HG03025 (cell line): Measurements from ENCODE around the gene ERGIC1.
"Not testable (repeated sequence)": the region's sequence is repeated elsewhere in the genome, so short reads cannot be mapped to it uniquely, and the experiment has no call there.

Experiments used
- ATAC-seq: cut with Tn5 transposase; IDR thresholded peaks from one replicate; pipeline ENCODE4 v1.9.1; 2021; ENCODE audit warnings: mild to moderate bottlenecking, moderate library complexity; ENCODE audit not compliant: unreplicated experiment, low FRiP score

The ERGIC1 gene

DNA sequence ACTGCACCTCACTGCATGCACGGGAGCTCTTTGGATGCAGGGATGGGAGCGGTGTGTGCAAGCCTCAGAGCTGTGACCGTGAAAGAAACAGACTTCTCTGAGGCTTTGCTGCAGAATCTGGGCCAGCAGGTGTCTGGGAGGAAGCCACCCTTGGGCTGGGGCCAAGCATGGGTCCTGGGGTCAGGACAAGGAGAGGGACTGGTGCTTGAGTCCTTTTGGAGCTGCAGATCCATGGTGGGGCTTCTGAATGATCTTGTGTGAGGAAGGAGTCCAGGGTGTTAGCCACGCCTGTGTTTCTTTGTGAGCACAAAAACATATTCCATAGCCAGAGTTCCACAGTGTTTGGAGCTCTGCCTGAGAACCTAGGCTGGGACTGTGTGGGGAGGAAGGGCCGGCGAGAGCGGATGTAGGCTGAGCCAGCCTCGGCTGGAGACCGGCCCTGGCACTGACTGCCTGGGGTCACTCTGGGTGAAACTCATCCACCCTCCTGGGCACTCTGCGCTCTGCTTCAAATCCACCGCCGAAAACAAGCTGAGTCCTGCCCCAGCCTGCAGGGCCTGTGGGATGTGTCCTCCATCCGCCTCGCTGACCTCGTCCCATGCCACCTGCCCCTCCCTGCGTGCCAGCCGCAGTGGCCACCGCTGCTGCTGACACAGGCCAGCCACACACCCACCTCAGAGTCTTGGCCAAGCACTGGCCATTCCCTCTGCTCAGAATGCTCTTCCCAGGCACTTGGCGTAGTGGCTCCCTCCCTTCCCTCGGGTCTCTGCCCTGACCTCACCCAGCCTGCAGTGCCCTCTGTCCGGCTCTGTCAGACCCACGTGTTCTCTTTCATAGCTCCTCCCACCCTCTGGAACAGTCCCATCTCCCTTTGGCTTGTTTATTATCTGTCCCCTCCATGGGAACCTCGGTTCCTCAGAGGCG is 26.7 kb downstream of the ERGIC1 start:
- no peak for ATAC-seq

DNA sequence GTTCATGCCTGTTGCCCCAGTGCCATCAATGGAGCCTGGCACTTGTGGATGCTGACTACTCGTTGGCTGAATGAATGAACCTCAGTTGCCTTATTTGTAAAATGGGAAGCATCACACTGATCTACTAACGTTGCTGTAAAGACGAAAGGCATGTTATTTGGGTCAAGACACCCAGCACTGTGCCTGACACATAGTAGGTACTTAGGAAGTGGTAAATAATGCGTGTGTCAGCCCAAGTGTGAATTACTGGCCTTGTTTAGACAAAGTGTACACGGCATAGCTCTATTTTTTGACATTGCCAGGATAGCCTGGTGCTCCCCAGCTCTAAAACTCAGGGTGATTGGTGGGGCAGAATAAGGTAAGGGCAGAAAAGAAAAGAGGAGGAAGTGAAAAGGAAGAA is 27.4 kb downstream of the ERGIC1 start:
- no peak for ATAC-seq

GRCh38 chr5:172862165-172862801 is 28.2 kb downstream of the ERGIC1 start:
- ATAC-seq, result no peak

DNA sequence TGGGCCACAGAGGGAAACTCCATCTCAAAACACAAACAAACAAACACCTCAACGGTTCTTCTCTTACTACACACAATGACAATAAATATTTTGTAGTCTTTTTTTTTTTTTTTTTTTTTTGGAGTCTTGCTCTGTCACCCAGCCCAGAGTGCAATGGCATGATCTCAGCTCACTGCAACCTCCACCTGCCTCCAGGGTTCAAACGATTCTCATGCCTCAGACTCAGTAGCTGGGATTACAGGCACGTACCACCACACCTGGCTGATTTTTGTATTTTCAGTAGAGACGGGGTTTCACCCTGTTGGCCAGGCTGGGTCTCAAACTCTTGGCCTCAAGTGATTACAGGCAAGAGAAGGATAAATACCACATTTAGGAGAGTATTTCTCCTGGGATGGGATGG is 30.1 kb downstream of the ERGIC1 start:
- ATAC-seq, result not testable (repeated sequence)

- ATAC-seq, result no peak
Observed at GRCh38 chr5:172864747-172865146, 30.7 kb downstream of the ERGIC1 start.

GRCh38 chr5:172866378-172866777 is 32.3 kb downstream of the ERGIC1 start:
- ATAC-seq, result no peak

- ATAC-seq, result no peak
Observed at GRCh38 chr5:172866802-172867748, 33.0 kb downstream of the ERGIC1 start.

DNA sequence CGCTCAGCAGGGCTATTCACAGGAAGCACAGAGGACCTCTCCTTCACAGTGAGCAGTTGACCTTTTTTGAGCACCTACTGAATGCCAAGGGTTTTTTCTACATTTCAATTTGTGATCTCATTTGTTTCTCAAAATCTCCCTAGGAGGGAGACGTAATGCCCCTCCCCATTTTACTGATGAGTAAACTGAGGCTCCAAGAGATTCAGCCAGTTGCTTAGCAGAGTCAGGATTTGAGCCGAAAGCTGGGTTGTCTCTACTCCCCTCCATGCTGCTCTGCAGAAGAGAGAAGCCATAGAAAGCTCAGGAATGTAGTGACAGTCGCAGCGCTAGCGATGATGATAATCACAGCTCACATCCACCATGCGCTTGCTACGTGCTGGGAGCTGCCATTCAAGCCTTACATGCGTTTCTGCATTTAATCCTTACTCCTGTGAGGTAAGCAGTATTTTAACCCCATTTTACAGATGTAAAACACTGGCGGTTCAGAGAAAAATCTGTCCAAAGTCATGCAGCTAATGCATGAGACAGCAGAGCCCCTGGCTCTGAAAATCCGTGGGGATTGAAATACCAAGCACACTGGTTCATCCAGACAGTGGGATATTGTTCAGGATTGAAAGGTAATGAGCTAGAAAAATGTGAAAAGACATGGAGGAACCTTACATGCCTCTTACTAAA is 33.8 kb downstream of the ERGIC1 start:
- ATAC-seq, result no peak

DNA sequence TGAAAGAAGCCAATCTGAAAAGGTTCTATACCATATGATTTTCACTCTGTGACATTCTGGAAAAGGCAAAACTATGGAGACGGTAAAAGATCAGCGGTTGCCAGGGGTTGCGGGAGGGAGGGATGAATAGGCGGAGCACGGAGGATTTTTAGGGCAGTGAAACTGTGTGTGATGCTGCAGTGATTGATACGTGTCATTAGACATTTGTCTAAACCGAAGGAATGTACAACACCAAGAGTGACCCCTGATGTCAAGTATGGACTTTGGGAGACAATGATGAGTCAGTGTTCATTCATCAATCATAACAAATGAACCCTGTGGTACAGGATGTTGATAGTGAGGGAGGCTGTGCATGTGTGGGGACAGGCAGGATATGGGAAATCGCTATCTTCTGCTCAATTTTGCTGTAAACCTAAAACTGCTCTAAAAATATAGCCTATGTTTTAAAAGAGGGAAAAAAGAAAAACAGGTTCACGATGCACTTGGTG is 34.4 kb downstream of the ERGIC1 start:
- no peak for ATAC-seq

DNA sequence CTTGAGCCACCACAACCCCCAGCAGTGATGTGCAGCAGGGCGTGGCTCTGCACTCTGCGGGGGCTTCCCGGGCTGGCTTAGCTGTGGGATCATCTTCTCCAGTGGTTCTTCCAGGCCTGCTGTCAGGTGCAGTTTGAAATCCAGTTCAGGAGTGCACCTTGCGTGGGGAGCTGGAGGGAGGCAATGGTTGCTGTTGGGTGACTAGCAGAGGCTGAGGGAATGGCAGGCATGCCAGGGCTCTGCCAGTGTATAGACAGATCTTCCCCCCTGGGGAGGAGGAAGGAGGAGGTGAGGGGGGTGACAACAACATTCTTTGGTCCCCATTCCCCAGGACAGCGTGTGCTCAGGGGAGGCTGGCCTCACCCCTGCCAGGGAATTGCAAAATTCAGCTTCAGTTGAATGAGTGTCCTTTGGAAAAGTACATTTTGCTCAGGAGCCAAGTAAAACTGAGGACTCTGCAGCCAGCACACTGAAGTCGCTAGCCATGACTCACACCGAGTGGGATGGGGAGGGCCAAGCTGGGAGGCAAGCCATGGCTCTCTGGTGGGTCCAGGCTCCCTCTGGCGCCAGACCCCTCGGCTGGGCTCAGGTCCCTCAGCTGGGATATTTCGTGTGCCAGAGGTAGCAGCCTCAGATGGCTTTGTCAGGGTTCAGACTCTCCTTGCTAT is 35.0 kb downstream of the ERGIC1 start:
- ATAC-seq, result no peak

- ATAC-seq, result no peak
Observed at GRCh38 chr5:172869691-172870090, 35.6 kb downstream of the ERGIC1 start.

DNA sequence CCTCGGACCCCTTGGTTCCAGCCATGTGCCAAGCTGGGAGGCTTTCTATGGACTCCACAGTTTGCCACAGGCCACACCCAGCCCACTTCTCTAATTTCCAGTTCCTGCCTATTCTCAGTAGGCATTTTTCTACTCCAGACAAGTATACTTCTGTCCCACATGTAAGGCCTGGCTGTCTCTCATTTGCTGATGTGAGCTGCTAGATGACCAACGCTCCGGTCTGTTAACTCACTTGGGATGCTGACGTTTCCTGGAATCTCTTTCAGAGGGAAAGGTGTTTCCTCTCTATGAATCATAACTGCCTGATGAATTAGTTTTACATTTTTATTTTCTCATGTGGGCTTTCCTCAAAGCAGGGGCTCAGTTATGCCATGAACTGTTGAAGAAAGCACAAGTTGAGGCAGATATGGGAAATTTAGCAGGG is 36.3 kb downstream of the ERGIC1 start:
- ATAC-seq, result no peak

DNA sequence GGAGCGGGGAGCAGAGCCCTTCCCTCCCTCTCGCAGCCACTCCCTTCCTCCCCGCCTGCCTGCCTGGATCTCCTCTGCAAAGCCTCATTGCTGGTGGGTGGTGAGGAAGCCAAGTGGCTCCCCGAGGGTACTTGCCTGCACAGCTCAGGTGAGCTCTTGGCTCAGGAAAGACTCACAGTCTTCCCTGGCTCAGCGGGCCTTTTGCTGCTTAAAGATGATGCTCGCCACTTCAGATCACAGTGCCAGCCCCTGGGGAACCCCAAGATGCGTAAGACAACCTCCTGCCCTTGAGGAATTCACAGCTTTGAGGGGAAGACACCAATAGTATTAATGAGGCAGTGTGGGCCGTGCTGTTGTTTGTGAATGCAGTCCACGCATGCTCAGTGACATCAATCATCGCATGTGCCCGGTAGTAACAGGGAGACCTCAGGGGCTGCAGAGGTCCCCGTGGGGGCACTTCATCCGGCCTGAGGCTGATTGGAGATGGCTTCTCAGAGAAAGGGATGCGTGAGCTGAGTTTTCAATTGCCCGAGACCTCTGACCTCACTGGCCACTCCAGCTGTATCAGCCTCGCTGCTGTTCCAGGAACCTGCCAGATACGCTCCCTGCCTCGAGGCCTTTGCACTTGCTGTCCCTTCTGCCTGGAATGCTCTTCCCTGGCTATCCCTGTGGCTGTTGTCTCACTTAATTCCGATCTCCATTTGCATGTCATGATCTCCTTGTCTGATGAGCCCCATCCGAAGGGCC is 36.8 kb downstream of the ERGIC1 start:
- ATAC-seq, result no peak

DNA sequence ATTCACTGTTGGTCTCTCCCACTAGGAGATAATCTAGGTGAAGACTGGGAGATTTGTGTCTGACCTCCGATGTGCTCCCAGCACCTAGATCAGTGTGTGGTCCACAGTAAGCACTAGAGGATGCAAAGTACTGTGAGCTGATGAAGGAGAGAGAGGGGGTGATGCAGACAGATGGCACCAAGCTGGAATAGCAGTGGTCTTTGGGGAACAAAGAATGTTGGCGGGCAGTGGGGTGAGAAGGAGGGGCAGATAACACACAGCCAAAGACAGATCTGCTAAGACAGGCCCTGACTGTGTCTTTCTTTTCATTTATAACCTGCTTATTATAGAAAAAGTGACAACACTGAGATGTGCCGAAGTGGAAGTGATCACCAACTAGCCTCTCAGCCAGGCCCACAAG is 37.5 kb downstream of the ERGIC1 start:
- ATAC-seq, result no peak

- no peak for ATAC-seq
Observed at GRCh38 chr5:172871982-172872381, 37.9 kb downstream of the ERGIC1 start.

- no peak for ATAC-seq
Observed at GRCh38 chr5:172872997-172873491, 39.0 kb downstream of the ERGIC1 start.

GRCh38 chr5:172873513-172873912 is 39.5 kb downstream of the ERGIC1 start:
- ATAC-seq, result no peak

- no peak for ATAC-seq
Observed at GRCh38 chr5:172874647-172875504, 40.8 kb downstream of the ERGIC1 start.
